NK-92 (cell line): Measurements from ENCODE around the gene SEC11A.

ENCODE experiments used
- DNase-seq: peaks from one replicate; lab custom pipeline; 2025; ENCODE audit not compliant: unreplicated experiment; lab: John Stamatoyannopoulos, UW

The SEC11A gene

GRCh38 chr15:84685304-84685703 lies 30.6 kb downstream of the SEC11A start:
- no peak for DNase-seq

- DNase-seq = no peak
These were observed 31.8 kb downstream of the SEC11A start for GRCh38 chr15:84684092-84684491.

GRCh38 chr15:84681831-84682230 lies 34.1 kb downstream of the SEC11A start:
- DNase-seq = no peak

GRCh38 chr15:84671211-84671610 lies 44.7 kb downstream of the SEC11A start:
- no peak for DNase-seq

- DNase-seq = no peak
These were observed 46.2 kb downstream of the SEC11A start for GRCh38 chr15:84669726-84670125.

- no peak for DNase-seq
These were observed 47.5 kb downstream of the SEC11A start for GRCh38 chr15:84668221-84668982.

GRCh38 chr15:84666373-84666772 lies 49.6 kb downstream of the SEC11A start:
- DNase-seq = no peak

- no peak for DNase-seq
These were observed 54.9 kb downstream of the SEC11A start for GRCh38 chr15:84661001-84661400.

- DNase-seq = no peak
These were observed 55.8 kb downstream of the SEC11A start for GRCh38 chr15:84659904-84660781.

GRCh38 chr15:84658788-84659411 lies 57.0 kb downstream of the SEC11A start:
- DNase-seq = no peak

GRCh38 chr15:84658080-84658787 lies 57.7 kb downstream of the SEC11A start, which contains the start of gene NMB:
Gene NMB (minus strand): TSS chr15:84658199. CDS start chr15:84658152, 47 bp downstream.
- peak; percentile 19 for DNase-seq

GRCh38 chr15:84657748-84658079 lies 58.2 kb downstream of the SEC11A start:
- DNase-seq = no peak

GRCh38 chr15:84656972-84657371 lies 59.0 kb downstream of the SEC11A start:
- no peak for DNase-seq

- DNase-seq = no peak
These were observed 61.1 kb downstream of the SEC11A start for GRCh38 chr15:84654689-84655453.

- DNase-seq = peak; percentile 75
These were observed 61.8 kb downstream of the SEC11A start, which contains the start of gene WDR73 for GRCh38 chr15:84653910-84654688. Gene WDR73 (minus strand): TSS chr15:84654283. CDS start chr15:84654274, 9 bp downstream.

GRCh38 chr15:84653584-84653909 lies 62.4 kb downstream of the SEC11A start:
- DNase-seq = no peak

- no peak for DNase-seq
These were observed 66.2 kb downstream of the SEC11A start for GRCh38 chr15:84649706-84650105.

GRCh38 chr15:84648539-84648938 lies 67.4 kb downstream of the SEC11A start:
- DNase-seq = no peak

- DNase-seq = no peak
These were observed 68.2 kb downstream of the SEC11A start for GRCh38 chr15:84647726-84648125.

GRCh38 chr15:84645997-84646396 lies 69.9 kb downstream of the SEC11A start:
- DNase-seq = no peak
